Muscle of leg (tissue), 11 donors: ENCODE results near the gene MRPL33. TPM values are rescaled to one million over a fixed set of nuclear protein-coding genes. Genes with fewer than 3 reads are reported as not detected.

ENCODE experiments used
- DNase-seq: peaks from one replicate; pipeline ENCODE4 v3.0.0; 2013
- H3K27ac ChIP-seq: one replicate; pipeline ENCODE4 v1.5.1; 2013; ENCODE audit warnings: mild to moderate bottlenecking, low read length, control low read depth
- H3K27me3 ChIP-seq: one replicate; pipeline ENCODE4 v1.6.1; 2013; ENCODE audit warnings: low read length; ENCODE audit not compliant: control insufficient read depth, insufficient read depth
- H3K36me3 ChIP-seq: one replicate; pipeline ENCODE4 v1.6.1; 2013; ENCODE audit warnings: low read length; ENCODE audit not compliant: control insufficient read depth, insufficient read depth
- H3K4me1 ChIP-seq: one replicate; pipeline ENCODE4 v1.6.1; 2013; ENCODE audit warnings: low read length; ENCODE audit not compliant: control insufficient read depth, insufficient read depth
- H3K4me3 ChIP-seq: one replicate; pipeline ENCODE4 v1.5.1; 2013; ENCODE audit warnings: low read length, control low read depth
- H3K9me3 ChIP-seq: replicated peaks from 2 replicates; pipeline ENCODE4 v1.6.1; 2013; ENCODE audit warnings: low read depth, low read length; ENCODE audit not compliant: control insufficient read depth
- WGBS: methylation state at CpG from one replicate; pipeline ENCODE4 v1.1.5; 2013; ENCODE audit warnings: missing lambda C conversion rate; ENCODE audit not compliant: insufficient coverage; 5-methylcytosine and 5-hydroxymethylcytosine counted together
- polyA plus RNA-seq, 8 donors: library from polyadenylated mRNA; unstranded; fragments of 120-200 nt; gene quantifications; one replicate each; pipeline versions ENCODE4 v1.2.1 to v1.2.3, GENCODE V29; 2013; ENCODE audit warnings: inconsistent platforms in 1 of 8, low replicate concordance in 1 of 8; ENCODE audit not compliant: insufficient read length in 8 of 8, insufficient read depth in 1 of 8
- total RNA-seq: library from RNA; stranded (reverse); fragments of 120-200 nt; gene quantifications from one replicate; pipeline ENCODE4 v1.2.4, GENCODE V29; 2013

MRPL33 gene
- total and polyA plus RNA-seq, 9 donors, result 94.7 to 187 (median 114) TPM

DNA sequence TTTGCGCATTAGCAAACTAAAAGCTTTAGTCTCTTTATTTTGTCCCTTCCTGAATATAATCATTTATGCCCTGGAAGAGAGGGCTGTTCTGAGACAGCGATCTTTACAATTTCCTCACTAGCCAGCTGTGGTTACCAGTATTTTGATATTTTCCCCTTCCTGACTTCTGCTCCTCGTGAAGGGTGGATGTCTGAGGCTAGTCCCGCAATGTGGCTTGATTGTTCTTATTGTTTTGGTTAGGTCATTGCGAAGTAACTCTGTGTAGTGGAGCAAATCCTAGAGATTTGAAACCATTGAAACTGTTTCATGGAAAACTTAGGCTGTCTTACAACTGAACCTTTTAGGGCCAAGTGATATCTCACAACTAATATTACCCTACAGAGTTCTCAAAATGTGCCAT lies 2.4 kb downstream of the MRPL33 start:
- DNase-seq, result no peak
- H3K36me3 ChIP-seq, result peaks cover 13% of the 10 kb centered on the region
- peaks cover 2% of the 10 kb centered on the region for H3K27me3 ChIP-seq
- no peaks in the 10 kb centered on the region for H3K9me3 ChIP-seq
- no CpG with 5 or more reads among the region's 5 CpGs for WGBS
- H3K4me3 ChIP-seq, result no peak overlapping the region
- peaks cover 8% of the 10 kb centered on the region for H3K4me1 ChIP-seq
- no peak overlapping the region for H3K27ac ChIP-seq

GRCh38 chr2:27776097-27776496 lies 4.6 kb downstream of the MRPL33 start:
- Histone ChIP-seq H3K27me3 (no peaks in the 10 kb centered on the region), H3K4me3 (no peak overlapping the region), H3K27ac (no peak overlapping the region), H3K36me3 (peaks cover 13% of the 10 kb centered on the region), H3K9me3 (no peaks in the 10 kb centered on the region), H3K4me1 (peaks cover 4% of the 10 kb centered on the region)
- WGBS, result 87% methylated on average over 6 of the region's 8 CpGs
- DNase-seq, result no peak

- Histone ChIP-seq H3K27me3 (no peaks in the 10 kb centered on the region), H3K27ac (no peak overlapping the region), H3K9me3 (no peaks in the 10 kb centered on the region), H3K36me3 (peaks cover 13% of the 10 kb centered on the region), H3K4me3 (no peak overlapping the region), H3K4me1 (peaks cover 3% of the 10 kb centered on the region)
- WGBS, result no CpG with 5 or more reads among the region's 3 CpGs
- DNase-seq, result no peak
Measured at GRCh38 chr2:27776696-27777095, 5.2 kb downstream of the MRPL33 start.

- H3K4me3 ChIP-seq, result no peak overlapping the region
- H3K9me3 ChIP-seq, result no peaks in the 10 kb centered on the region
- peaks cover 9% of the 10 kb centered on the region for H3K36me3 ChIP-seq
- no peak for DNase-seq
- H3K27me3 ChIP-seq, result no peaks in the 10 kb centered on the region
- H3K27ac ChIP-seq, result peak overlapping the region; percentile 59
- WGBS, result 47% methylated on average over 3 of the region's 5 CpGs
- H3K4me1 ChIP-seq, result no peaks in the 10 kb centered on the region
Measured at GRCh38 chr2:27779417-27780055, 8.0 kb downstream of the MRPL33 start.

DNA sequence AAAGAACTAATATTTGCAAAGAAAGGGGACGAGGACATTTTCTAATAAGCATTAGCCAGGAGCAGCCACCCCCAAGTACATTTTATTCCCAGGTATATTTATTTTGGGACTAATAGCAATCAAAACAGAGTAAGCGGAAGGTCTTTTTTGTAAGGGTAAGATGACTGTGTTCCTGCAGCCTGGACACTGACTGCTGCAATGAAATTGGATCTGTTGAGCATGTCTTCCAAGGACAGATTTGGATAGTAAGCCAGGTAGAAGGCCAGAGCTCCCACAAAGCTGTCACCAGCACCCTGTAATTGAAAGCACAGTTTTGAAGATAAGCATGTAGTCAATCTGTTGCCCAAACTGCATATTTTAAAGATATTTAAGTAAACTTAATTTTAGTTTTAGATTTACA lies 10.0 kb downstream of the MRPL33 start:
- H3K9me3 ChIP-seq, result no peaks in the 10 kb centered on the region
- WGBS, result no CpG with 5 or more reads among the region's 2 CpGs
- H3K4me1 ChIP-seq, result no peaks in the 10 kb centered on the region
- no peak overlapping the region for H3K4me3 ChIP-seq
- H3K27me3 ChIP-seq, result no peaks in the 10 kb centered on the region
- H3K36me3 ChIP-seq, result peaks cover 6% of the 10 kb centered on the region
- no peak overlapping the region for H3K27ac ChIP-seq
- DNase-seq, result no peak

DNA sequence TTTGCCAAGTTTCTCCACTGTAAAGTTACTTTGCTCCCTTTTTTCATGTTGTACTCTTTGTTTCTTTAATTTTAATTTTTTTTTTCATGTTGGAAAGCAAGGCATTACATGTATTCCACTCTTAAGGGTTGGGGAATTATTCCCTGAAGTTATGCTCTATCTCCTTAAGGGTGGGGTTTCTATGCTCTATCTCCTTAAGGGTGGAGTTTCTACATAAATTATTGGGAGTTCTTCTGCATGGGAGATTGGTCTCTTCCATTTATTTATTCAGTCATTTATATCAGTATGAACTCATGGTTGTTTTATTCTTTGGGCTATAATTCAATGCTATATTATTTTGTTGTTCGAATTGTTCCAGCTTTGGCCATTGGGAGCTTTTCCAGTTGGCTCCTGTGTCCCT lies 11.2 kb downstream of the MRPL33 start:
- 83% methylated on average over 1 of the region's 1 CpG for WGBS
- H3K27ac ChIP-seq, result no peak overlapping the region
- H3K9me3 ChIP-seq, result no peaks in the 10 kb centered on the region
- peaks cover 3% of the 10 kb centered on the region for H3K36me3 ChIP-seq
- no peak overlapping the region for H3K4me3 ChIP-seq
- H3K4me1 ChIP-seq, result no peaks in the 10 kb centered on the region
- no peak for DNase-seq
- no peaks in the 10 kb centered on the region for H3K27me3 ChIP-seq

GRCh38 chr2:27790796-27791195 lies 19.3 kb downstream of the MRPL33 start:
- H3K4me1 ChIP-seq, result peaks cover 4% of the 10 kb centered on the region
- H3K36me3 ChIP-seq, result no peaks in the 10 kb centered on the region
- H3K9me3 ChIP-seq, result no peaks in the 10 kb centered on the region
- DNase-seq, result no peak
- no peak overlapping the region for H3K4me3 ChIP-seq
- no peaks in the 10 kb centered on the region for H3K27me3 ChIP-seq
- no peak overlapping the region for H3K27ac ChIP-seq
- WGBS, result no CpG with 5 or more reads among the region's 1 CpG

DNA sequence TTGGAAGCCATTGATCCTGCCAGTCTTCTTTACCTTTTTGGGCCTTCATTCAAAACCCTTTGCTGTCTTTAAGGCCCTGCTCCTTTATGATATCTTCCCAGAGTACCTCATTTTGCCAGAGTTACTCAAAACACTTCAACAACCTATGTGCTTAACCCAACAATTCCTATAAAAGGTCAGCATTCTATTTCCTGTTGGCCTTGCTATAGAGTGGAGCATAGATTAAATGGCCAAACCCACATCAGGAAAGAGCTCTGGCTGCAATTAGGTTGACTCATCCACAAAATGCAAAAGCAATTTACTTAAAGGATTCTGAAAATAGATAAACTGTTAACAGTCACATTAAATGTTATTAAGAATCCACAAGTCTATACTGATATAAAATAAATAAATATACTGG lies 21.2 kb downstream of the MRPL33 start:
- Histone ChIP-seq H3K4me3 (no peak overlapping the region), H3K27me3 (no peaks in the 10 kb centered on the region), H3K27ac (no peak overlapping the region), H3K36me3 (no peaks in the 10 kb centered on the region), H3K4me1 (peaks cover 16% of the 10 kb centered on the region), H3K9me3 (no peaks in the 10 kb centered on the region)
- no peak for DNase-seq

GRCh38 chr2:27795093-27795834 lies 23.7 kb downstream of the MRPL33 start:
- Histone ChIP-seq H3K27me3 (no peaks in the 10 kb centered on the region), H3K27ac (peak overlapping the region; percentile 23), H3K9me3 (no peaks in the 10 kb centered on the region), H3K36me3 (no peaks in the 10 kb centered on the region), H3K4me1 (peaks cover 22% of the 10 kb centered on the region), H3K4me3 (no peak overlapping the region)
- no peak for DNase-seq
- WGBS, result 90% methylated on average over 4 of the region's 8 CpGs

DNA sequence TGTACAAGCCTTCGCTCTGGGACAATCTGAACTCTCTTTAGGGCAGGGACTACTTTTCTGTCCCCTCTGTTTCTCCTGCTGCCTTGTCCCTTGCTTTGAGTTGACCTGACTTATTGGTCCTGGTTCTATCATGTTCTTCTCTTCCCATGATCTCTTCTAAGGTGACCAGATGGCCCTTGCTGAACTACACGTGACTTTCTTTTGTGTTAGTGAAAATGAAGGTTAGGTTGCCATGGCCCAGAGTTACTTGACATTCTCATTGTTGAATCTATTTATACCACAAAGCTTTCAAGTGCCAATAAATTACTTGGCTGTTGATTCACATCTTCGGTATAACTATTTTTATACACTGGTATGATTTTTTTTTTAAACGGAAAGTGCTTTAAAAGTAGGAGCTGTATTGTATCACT lies 24.4 kb downstream of the MRPL33 start:
- peaks cover 22% of the 10 kb centered on the region for H3K4me1 ChIP-seq
- WGBS, result 100% methylated on average over 1 of the region's 4 CpGs
- H3K27me3 ChIP-seq, result no peaks in the 10 kb centered on the region
- H3K9me3 ChIP-seq, result no peaks in the 10 kb centered on the region
- DNase-seq, result peak; percentile 27
- no peak overlapping the region for H3K4me3 ChIP-seq
- peak overlapping the region; percentile 23 for H3K27ac ChIP-seq
- H3K36me3 ChIP-seq, result no peaks in the 10 kb centered on the region
